K562 (cell line): ENCODE results near the gene ATP8A1. TPM values are rescaled to one million over a fixed set of nuclear protein-coding genes. Genes with fewer than 3 reads are reported as not detected.
A peak's percentile ranks its signal among the peaks of the same experiment; 100 is the strongest.

Experiments used
- ATAC-seq: fragments of 200-7000 bp; cut with Tn5 transposase; 3 replicates; pipeline ENCODE4 v1.9.1; 2020; ENCODE audit warnings: moderate library complexity
- BruUV-seq: library from RNA; stranded (reverse); fragments of 400-500 nt; replicated peaks from 2 replicates; lab custom pipeline; 2021; lab: Mats Ljungman, UMichigan
- CTCF ChIA-PET: fragments of 300-600 bp; formaldehyde crosslinking; extraction: SDS; loops from one replicate; lab custom pipeline; 2021; ENCODE audit warnings: low intra/inter-chr PET ratio; lab: Yijun Ruan, JAX
- POLR2A ChIA-PET: fragments of 300-600, 350-650 bp; sonication (Branson Sonifier 250); formaldehyde crosslinking; extraction: SDS; loops from one replicate; lab custom pipeline; 2021; ENCODE audit warnings: antibody characterized with exemption, inconsistent platforms; lab: Yijun Ruan, JAX
- DNase-seq, 4 experiments: peaks; one replicate each; pipeline versions ENCODE4 v3.0.0 to v3.0.0-alpha.2; 2011 to 2018; ENCODE audit warnings: low spot score in 3 of 4, mixed read lengths in 3 of 4; ENCODE audit errors: extremely low read depth in 1 of 4
- FAIRE-seq: peaks from 2 replicates; lab custom pipeline; 2011; peaks lifted over from hg19 to GRCh38; lab: Jason Lieb, UNC
- H2AFZ ChIP-seq: 2 replicates; pipeline ENCODE4 v1.6.0; 2011; ENCODE audit warnings: low read depth, low read length, control low read depth, inconsistent platforms
- H3K27ac ChIP-seq: fragments of 200-600 bp; 3 replicates; pipeline ENCODE4 v1.8.0; 2011; ENCODE audit warnings: low read depth, mild to moderate bottlenecking, control low read depth, inconsistent platforms, low read length, moderate library complexity, mixed read lengths; ENCODE audit errors: extremely low read depth
- H3K27me3 ChIP-seq, 2 experiments: fragments of 300-600 bp in 1 of 2; 2 replicates in 1 of 2; 3 replicates in 1 of 2; pipeline versions ENCODE4 v1.6.0 to v1.8.0; 2011; ENCODE audit warnings: inconsistent platforms in 2 of 2, low read length in 2 of 2, mild to moderate bottlenecking in 1 of 2, mixed read lengths in 1 of 2, moderate library complexity in 1 of 2; ENCODE audit not compliant: control insufficient read depth in 2 of 2, insufficient read depth in 2 of 2
- H3K36me3 ChIP-seq: fragments of 300-600 bp; 3 replicates; pipeline ENCODE4 v1.8.0; 2011; ENCODE audit warnings: mild to moderate bottlenecking, low read length, inconsistent platforms; ENCODE audit not compliant: control insufficient read depth, insufficient read depth
- H3K4me1 ChIP-seq, 2 experiments: fragments of 200-600 bp in 1 of 2; replicated peaks in 1 of 2; 2 replicates in 1 of 2; 3 replicates in 1 of 2; pipeline versions ENCODE4 v1.5.1 to v1.8.0; 2011; ENCODE audit warnings: inconsistent platforms in 2 of 2, low read length in 2 of 2, mild to moderate bottlenecking in 1 of 2, mixed read lengths in 1 of 2, moderate library complexity in 1 of 2; ENCODE audit not compliant: control insufficient read depth in 2 of 2, insufficient read depth in 2 of 2
- H3K4me2 ChIP-seq: 2 replicates; pipeline ENCODE4 v1.6.1; 2011; ENCODE audit warnings: low read length, control low read depth, inconsistent platforms, mixed read lengths; ENCODE audit not compliant: insufficient read depth
- H3K4me3 ChIP-seq: fragments of 200-600 bp; sonication (generic), shearing (Covaris generic); 2 replicates; pipeline ENCODE4 v1.5.1; 2016; ENCODE audit warnings: control low read depth, inconsistent platforms
- H3K79me2 ChIP-seq: fragments of 200-600 bp; 3 replicates; pipeline ENCODE4 v1.8.0; 2011; ENCODE audit warnings: low read length, inconsistent platforms; ENCODE audit not compliant: control insufficient read depth, insufficient read depth
- H3K9ac ChIP-seq, 2 experiments: 2 replicates each; pipeline versions ENCODE4 v1.6.0 to v1.6.1; 2011; ENCODE audit warnings: low read depth in 2 of 2, low read length in 2 of 2, control low read depth in 1 of 2, inconsistent platforms in 1 of 2, mild to moderate bottlenecking in 1 of 2, mixed read lengths in 1 of 2; ENCODE audit not compliant: insufficient read depth in 1 of 2
- H3K9me1 ChIP-seq: one replicate; pipeline ENCODE4 v1.6.0; 2011; ENCODE audit warnings: inconsistent platforms, mild to moderate bottlenecking, low read length, moderate library complexity; ENCODE audit not compliant: control insufficient read depth, insufficient read depth
- H3K9me3 ChIP-seq: replicated peaks from 2 replicates; pipeline ENCODE4 v1.5.1; 2011; ENCODE audit warnings: low read depth, low read length, inconsistent platforms; ENCODE audit not compliant: control insufficient read depth, insufficient read depth
- H4K20me1 ChIP-seq: replicated peaks from 2 replicates; pipeline ENCODE4 v1.6.1; 2011; ENCODE audit warnings: low read length, inconsistent platforms, mixed read lengths; ENCODE audit not compliant: control insufficient read depth, insufficient read depth
- CHAMP1 ChIP-seq: fragments of 450-650 bp; IDR thresholded peaks from 2 replicates; pipeline ENCODE4 v1.6.1; 2016; ENCODE audit warnings: mild to moderate bottlenecking
- CTCF ChIP-seq, 3 experiments: IDR thresholded peaks in 2 of 3; conservative IDR thresholded peaks in 1 of 3; 2 replicates each; pipeline ENCODE4 v1.5.1; 2011 to 2012; ENCODE audit warnings: low read length in 3 of 3, mild to moderate bottlenecking in 3 of 3, control low read depth in 2 of 3, improper control_type of control experiment in 1 of 3, inconsistent platforms in 1 of 3, low read depth in 1 of 3, mixed read lengths in 1 of 3, moderate library complexity in 1 of 3; ENCODE audit not compliant: insufficient read depth in 2 of 3
- DEAF1 ChIP-seq: fragments of 450-650 bp; formaldehyde crosslinking; IDR thresholded peaks from 2 replicates; pipeline ENCODE4 v1.4.0; 2020; ENCODE audit warnings: mild to moderate bottlenecking, moderate library complexity
- EP300 ChIP-seq: IDR thresholded peaks from 2 replicates; pipeline ENCODE4 v1.6.1; 2012; ENCODE audit warnings: low read length, improper control_type of control experiment
- ESRRB ChIP-seq: fragments of 250-450 bp; sonication (Bioruptor Pico); IDR thresholded peaks from 2 replicates; pipeline ENCODE4 v1.5.0; 2020; ENCODE audit warnings: mild to moderate bottlenecking, moderate library complexity, borderline replicate concordance
- HDAC8 ChIP-seq: fragments of 450-650 bp; IDR thresholded peaks from 2 replicates; pipeline ENCODE4 v1.6.1; 2016; ENCODE audit warnings: mild to moderate bottlenecking, missing genetic modification characterization, moderate library complexity, missing compliant biosample characterization
- RAD21 ChIP-seq, 2 experiments: fragments of 250-450 bp in 1 of 2; fragments of 450-650 bp in 1 of 2; sonication (Bioruptor Pico) in 1 of 2; formaldehyde crosslinking in 1 of 2; IDR thresholded peaks in 1 of 2; conservative IDR thresholded peaks in 1 of 2; 2 replicates each; pipeline versions ENCODE4 v1.4.0 to v1.8.0; 2020 to 2022; ENCODE audit warnings: mild to moderate bottlenecking in 2 of 2, moderate library complexity in 1 of 2
- RBFOX2 ChIP-seq: fragments of 200-400 bp; formaldehyde crosslinking; IDR thresholded peaks from 2 replicates; pipeline ENCODE4 v1.6.1; 2017; ENCODE audit warnings: low read depth, mild to moderate bottlenecking, low read length, moderate library complexity
- SAP30 ChIP-seq: fragments of 200-600 bp; sonication (generic); IDR thresholded peaks from 2 replicates; pipeline ENCODE4 v1.6.1; 2012; ENCODE audit warnings: borderline replicate concordance, low read depth, mild to moderate bottlenecking, moderate library complexity, low read length, control low read depth, inconsistent platforms; ENCODE audit not compliant: insufficient read depth, poor library complexity, severe bottlenecking
- SMARCB1 ChIP-seq: IDR thresholded peaks from 2 replicates; pipeline ENCODE4 v1.6.1; 2011; ENCODE audit warnings: improper control_type of control experiment, low read depth; ENCODE audit not compliant: insufficient read length
- SMC3 ChIP-seq: conservative IDR thresholded peaks from 2 replicates; pipeline ENCODE4 v1.6.1; 2011; ENCODE audit warnings: low read depth, low read length, improper control_type of control experiment; ENCODE audit not compliant: insufficient read depth
- SREBF2 ChIP-seq: sonication (generic); formaldehyde crosslinking; IDR thresholded peaks from 2 replicates; pipeline ENCODE4 v1.4.0; 2020; ENCODE audit warnings: mild to moderate bottlenecking, missing genetic modification reagents
- SRF ChIP-seq, 2 experiments: fragments of 250-450, 450-650 bp in 1 of 2; sonication (Bioruptor Pico) in 1 of 2; sonication (generic) in 1 of 2; formaldehyde crosslinking; IDR thresholded peaks; 2 replicates each; pipeline versions ENCODE4 v1.5.0 to v1.5.1; 2020 to 2022; ENCODE audit warnings: mild to moderate bottlenecking in 1 of 2, missing genetic modification reagents in 1 of 2
- ZNF212 ChIP-seq: fragments of 450-650 bp; formaldehyde crosslinking; IDR thresholded peaks from 2 replicates; pipeline ENCODE4 v1.4.0; 2020; ENCODE audit warnings: mild to moderate bottlenecking
- ZNF224 ChIP-seq: sonication (generic); formaldehyde crosslinking; IDR thresholded peaks from 2 replicates; pipeline ENCODE4 v1.8.0; 2022; ENCODE audit warnings: mild to moderate bottlenecking, missing genetic modification reagents
- WGBS: fragments of 100-300 bp; shearing (Covaris generic); methylation state at CpG from one replicate; pipeline ENCODE4 v1.1.6; 2016; ENCODE audit warnings: low coverage, mixed read lengths; ENCODE audit not compliant: insufficient coverage; ENCODE audit errors: missing lambda C conversion rate; 5-methylcytosine and 5-hydroxymethylcytosine counted together
- in situ Hi-C: fragments of 300-500 bp; cut with MboI; formaldehyde crosslinking; loops from 4 replicates; pipeline ENCODE4 v1.15.0; 2018; ENCODE audit warnings: inconsistent platforms, mixed read lengths
- intact Hi-C: fragments of 100-400 bp; cut with micrococcal nuclease; formaldehyde crosslinking; loops from 2 replicates; pipeline ENCODE4 v1.14.2; 2022
- polyA plus RNA-seq, 8 experiments: library from polyadenylated mRNA; depleted of rRNA in 4 of 8; stranded (reverse) in 5 of 8; unstranded in 3 of 8; fragments of >200 nt; fragmentation: Nextera tagmentation in 2 of 8; fragmentation: Illumina TruSeq in 1 of 8; extraction: Ambion mirVana in 2 of 8; extraction: Trizol in 1 of 8; gene quantifications; 2 replicates each; pipeline versions ENCODE4 v1.2.1 to v1.2.3, GENCODE V29; 2011 to 2014; ENCODE audit warnings: inconsistent platforms in 1 of 8, missing spikeins in 1 of 8
- total RNA-seq, 7 experiments: library from RNA; depleted of rRNA in 6 of 7; stranded (reverse); fragments of >200 nt in 6 of 7; fragmentation: Illumina TruSeq in 2 of 7; extraction: Trizol in 2 of 7; gene quantifications; 2 replicates each; pipeline versions ENCODE4 v1.2.1 to v1.2.3, GENCODE V29; 2011 to 2021; ENCODE audit warnings: low replicate concordance in 1 of 7

The ATP8A1 gene
- total and polyA plus RNA-seq, 9 of the 15 experiments (the other 6 are each of a cell fraction or from before 2014, with no cell fraction given), result 0.05 to 0.29 (median 0.07) TPM; not detected in 2

- Histone ChIP-seq H3K4me1 (no peaks in the 10 kb centered on the region), H3K9me3 (no peaks in the 10 kb centered on the region), H2AFZ (no peak overlapping the region), H4K20me1 (no peaks in the 10 kb centered on the region), H3K27ac (no peak overlapping the region), H3K9ac (no peak overlapping the region), H3K36me3 (no peaks in the 10 kb centered on the region), H3K79me2 (no peaks in the 10 kb centered on the region), H3K9me1 (no peaks in the 10 kb centered on the region), H3K27me3 (no peaks in the 10 kb centered on the region), H3K4me3 (no peak overlapping the region), H3K4me2 (no peak overlapping the region)
- FAIRE-seq (peak; percentile 83), DNase-seq (peak; percentile 19 to 59 (median 36)), ATAC-seq (peak; percentile 85)
- CTCF ChIA-PET, result interaction anchor here (0.7 to 1.5 kb wide), 5 partner anchors 238 to 827 kb away, joined by 3 to 5 read pairs (median 3); no protein-coding TSS in a partner anchor
- in situ Hi-C loops, result loop anchor here (5.0 to 25.0 kb wide), 3 partner anchors 238 to 833 kb away; no protein-coding TSS in a partner anchor
- BruUV-seq, result no TSS peak
- intact Hi-C loops, result loop anchor here (1.0 to 10.0 kb wide), 4 partner anchors 238 to 1238 kb away; no protein-coding TSS in a partner anchor
- WGBS, result 0% methylated on average over 3 of the region's 3 CpGs
- POLR2A ChIA-PET, result interaction anchor here (0.7 kb wide), 2 partner anchors 9 to 425 kb away, joined by 3 read pairs; no protein-coding TSS in a partner anchor
- TF ChIP-seq RAD21 (CRISPR knock-in tag; conservative IDR thresholded peaks at IDR 0.05 in 1 of 2, IDR thresholded peaks at IDR 0.05 in 1 of 2) (peak; percentile 61 to 78), ZNF212 (no peak), SMARCB1 (no peak), HDAC8 (tag) (no peak), ZNF224 (no peak), SRF (CRISPR knock-in tag; IDR thresholded peaks at IDR 0.05) (no peak), EP300 (no peak), DEAF1 (CRISPR knock-in tag) (peak; percentile 64), CHAMP1 (no peak), SAP30 (no peak), CTCF (IDR thresholded peaks at IDR 0.05 in 2 of 3, conservative IDR thresholded peaks at IDR 0.05 in 1 of 3; ENCODE audit: insufficient read depth in 2 of 3, low read depth in 1 of 3, low read length in 3 of 3) (peak; percentile 26 to 62 (median 48); a peak in 4 of 6 replicates), ESRRB (CRISPR knock-in tag) (no peak), SMC3 (0 out of 2 replicates have a peak, but pooled peaks have one; percentile 25), SREBF2 (no peak), RBFOX2 (no peak)
Measured at GRCh38 chr4:42519803-42520417, 137.0 kb downstream of the ATP8A1 start.
